ENCODE measurements around the gene PRKCH.
"Not testable (repeated sequence)": the region's sequence is repeated elsewhere in the genome, so short reads cannot be mapped to it uniquely, and the experiment has no call there.

PRKCH gene

DNA sequence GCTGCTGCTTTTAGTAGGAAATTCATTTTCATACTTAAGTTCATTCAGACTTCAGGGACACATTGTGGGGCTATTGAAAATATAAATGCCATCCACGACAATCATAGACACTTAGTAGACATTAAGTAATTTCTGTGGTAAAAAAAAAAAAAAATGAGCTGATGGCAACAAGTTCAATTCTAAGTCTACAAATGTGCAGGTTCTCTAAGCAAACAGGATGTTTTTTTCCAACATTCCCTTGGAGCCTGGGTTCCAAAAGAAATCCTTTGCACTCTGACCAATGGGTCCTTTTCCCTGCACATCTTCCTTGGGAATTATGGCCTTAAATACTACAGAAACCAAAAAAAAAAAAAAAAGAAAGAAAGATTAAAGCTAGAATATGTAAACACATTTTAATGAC lies 198.4 kb downstream of the PRKCH start:
- no peak for DNase-seq

DNA sequence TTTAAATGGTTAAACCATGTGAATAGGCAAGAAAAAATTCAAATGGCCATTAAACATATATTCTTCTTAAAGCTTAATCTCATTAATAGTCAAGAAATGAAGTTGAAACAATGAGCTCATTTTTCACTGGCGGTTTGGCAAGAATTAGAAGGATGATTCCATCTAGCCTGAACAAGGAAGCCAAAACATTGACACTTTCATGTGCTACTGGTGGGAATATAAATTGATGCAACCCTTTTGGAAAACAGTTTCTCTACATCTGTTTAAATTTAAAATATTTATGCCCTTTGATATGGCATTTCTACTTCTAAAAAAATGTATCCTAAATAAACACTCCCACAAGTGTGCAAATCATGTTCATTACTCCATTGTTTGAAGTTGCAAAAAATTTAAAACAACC lies 199.2 kb downstream of the PRKCH start:
- DNase-seq = no peak

DNA sequence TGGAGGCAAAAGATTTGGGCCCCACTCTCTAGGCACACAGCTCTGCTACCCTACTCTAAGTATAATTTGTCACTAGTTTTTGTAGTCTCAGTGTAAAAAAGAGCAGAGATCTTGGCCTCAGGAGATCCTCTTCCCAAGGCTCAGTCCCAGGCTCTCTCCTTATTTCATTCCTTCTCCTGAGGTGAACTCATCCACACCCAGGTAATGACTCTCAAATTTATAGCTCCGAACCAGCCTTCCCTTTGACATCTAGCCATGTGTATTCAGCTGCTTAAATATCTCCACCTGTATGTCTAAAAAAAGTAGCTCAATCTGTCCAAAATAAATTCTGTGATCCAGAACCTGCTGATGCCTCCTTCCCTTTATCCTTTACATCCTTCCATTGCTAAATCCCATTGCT lies 200.4 kb downstream of the PRKCH start:
- no peak for DNase-seq

DNA sequence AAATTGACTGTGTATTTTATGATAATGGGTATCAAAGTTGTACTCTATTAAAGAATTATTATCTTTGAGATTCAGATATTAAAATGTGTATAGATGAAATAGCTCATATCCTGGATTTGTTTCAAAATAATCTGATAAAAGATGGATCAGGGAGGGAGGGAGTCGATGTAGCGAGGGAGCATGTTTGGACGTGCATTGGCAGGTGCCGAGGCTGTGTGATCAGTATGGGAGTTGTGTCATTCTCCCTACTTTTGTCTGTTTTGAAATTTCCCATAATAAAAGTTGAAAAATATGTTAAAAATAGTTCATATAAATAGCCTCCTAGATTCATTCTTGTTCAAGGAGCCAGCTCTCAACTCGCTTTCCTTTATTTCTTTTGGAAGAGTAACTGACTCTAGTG lies 202.4 kb downstream of the PRKCH start:
- DNase-seq = no peak

DNA sequence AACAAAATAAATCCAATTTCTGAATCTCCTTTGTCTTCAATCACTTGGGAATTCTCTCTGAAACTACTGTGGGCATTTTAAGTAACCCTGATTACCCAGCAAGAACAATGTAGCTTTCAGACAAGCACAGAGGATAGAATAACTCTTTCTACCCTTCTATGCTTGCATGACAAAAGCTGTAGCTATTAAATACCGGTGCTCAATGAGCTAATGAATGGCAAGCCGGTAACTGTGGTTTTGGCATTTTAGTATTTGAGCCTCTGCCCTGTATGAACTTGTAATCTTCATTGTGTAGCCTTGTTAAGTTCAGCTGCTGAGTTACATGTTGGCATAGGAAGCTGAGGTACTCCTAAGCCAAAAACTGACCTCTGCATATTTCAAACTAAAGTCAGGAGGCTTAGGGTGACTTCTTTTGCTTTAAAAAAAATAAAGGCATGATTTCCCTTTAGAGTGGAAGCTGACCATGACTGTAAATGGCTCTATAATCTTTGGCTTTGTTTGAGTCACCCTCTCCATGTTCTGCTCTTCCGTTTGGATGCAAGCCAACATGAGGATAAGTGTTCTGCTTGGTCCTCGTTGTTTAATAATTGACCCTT lies 202.9 kb downstream of the PRKCH start:
- DNase-seq = no peak

DNA sequence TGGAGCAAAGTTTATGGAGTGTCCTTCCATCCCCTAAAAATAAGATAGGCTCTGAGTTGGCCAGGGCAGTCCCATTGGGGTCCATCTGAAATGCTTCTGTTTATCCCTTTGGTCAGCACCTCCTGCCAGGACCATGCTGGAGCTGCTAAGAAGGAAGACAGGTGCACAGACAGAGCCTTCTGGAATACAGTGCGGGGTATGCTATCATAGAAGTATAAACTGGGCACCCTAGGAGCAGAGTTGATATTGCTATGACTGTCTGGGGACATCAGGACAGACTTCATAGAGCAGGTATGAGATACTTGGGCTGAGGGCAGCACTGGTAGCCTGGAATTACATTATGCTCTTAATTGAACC lies 203.5 kb downstream of the PRKCH start:
- no peak for DNase-seq

DNA sequence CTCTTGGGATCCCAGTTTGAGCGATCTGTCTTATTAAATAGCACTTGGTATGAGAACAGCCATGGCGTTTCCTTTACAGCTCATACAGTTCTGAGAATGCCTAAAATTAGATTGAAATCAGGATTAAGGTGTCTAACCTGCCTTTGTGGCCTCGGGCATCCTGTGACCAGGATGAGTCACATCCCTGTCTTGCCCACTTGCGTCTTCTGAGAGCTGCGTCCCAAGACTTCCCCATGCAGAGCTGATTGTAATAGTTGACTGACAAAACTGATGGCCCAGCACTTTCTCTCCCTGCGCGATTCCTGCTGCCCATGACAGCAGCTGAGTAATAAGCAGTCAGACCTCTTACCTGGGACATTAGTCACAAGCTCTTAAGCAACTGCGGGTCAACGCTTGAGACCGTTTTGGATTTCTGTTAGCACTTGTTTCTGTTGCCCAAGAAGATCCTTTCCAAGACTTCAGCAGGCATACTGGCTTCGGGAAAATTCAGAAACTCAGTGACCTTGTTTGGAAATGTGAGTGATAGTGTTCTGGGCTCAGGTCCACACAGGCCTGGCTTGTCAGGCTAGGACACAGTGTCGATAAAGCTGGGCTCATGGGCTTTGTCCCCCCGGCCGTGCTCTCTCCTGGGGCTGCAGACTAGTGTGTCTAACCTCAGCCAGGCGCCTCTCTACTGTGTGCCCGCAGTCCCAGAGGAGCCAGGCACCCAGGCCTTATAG lies 204.1 kb downstream of the PRKCH start:
- DNase-seq = no peak

DNA sequence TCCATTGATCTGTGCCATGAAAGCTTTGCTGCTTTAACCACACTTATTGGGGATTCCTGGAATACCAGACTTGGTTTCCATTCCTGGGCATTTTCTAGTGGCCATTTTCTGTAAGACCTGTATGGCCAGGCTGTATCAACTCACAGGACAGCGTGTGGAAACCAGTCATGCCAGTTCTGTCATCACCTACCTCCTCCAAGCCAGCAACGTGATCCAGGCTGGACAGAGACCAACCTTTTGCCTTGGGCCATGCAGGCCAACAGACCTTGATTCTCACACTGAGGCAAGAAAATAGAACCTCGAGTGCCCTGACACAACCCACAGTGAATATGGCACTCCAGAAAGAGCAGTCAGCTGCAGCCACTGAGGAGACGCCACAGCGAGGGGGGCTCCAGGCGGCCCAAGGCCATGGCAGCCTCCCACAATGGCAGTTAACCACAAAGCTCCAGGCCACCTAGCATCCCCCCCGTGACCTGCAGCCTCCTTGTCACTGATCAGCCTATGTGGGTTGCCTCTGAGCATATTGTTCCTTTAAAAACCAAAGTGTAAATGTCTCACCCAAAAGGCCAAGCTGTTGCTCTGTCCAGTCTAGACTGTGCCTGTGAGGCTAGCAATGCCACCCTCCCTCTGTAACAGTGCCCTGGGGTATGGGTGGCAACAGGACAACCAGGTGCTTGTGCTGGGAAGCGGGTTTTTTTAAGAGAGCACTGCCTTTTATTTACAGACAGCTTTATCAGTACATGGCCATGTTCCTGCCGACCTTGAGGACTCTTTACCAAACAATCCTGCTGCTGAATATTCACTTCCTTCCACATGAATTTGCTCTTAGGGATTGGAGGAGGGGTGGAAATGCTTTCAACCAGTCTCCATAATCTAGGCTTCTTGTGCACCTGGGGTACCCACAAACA lies 205.3 kb downstream of the PRKCH start:
- DNase-seq = no peak

DNA sequence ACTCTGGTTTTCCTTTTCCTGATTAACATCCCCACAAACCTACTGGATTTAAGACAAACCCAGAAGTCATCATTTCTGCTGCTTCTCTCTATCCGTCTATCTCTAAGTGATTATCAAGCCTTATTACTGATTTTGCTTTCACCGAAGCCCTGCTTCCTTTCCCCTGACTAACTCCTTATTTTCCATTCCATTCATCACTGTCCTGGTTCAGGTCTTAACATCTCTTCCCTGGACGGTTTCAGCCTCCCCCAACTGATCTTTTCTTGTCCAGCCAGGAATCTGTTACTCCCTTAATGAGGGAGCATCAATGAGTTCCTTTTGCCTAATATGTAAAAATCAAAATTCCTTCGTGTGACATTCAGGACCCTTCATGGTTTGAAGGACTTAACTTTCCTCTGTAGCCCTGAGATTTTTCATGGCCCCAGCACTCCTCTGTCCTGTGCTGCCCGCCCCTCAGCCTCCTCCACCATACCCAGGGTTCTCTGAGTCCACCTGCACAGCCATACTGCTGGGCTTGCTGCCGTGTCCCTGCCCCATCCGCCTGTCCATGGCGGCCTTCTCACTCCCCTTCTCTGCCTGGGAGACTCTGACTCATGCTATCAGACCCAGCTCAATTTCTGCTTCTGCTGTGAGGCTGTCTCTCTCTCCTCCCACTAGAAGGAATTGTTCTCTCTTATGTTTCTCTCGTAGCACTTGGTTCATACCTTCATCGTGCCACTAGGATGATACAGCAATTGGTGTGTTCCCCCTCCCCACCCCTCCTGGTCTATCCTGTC lies 206.1 kb downstream of the PRKCH start:
- no peak for DNase-seq

DNA sequence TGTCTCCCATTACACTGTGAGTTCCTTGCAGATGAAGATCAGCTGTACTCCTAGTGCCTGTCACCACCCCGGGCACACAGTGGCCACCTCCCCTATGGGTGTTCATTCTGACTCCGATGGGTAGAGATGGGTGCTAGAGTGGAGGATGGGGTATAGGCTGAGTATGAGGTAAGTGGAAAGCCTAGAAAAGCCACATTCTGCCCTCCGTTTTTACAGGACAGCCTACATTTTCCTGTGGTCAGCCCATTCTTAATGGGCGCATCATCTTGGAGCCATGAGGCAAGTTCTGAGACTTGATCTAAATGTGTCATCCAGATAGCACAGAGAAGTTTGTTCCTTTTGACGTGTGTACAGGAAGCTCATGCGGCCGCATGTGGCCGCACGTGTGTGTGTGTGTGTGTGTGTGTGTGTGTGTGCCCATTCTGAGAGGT lies 207.2 kb downstream of the PRKCH start:
- no peak for DNase-seq

DNA sequence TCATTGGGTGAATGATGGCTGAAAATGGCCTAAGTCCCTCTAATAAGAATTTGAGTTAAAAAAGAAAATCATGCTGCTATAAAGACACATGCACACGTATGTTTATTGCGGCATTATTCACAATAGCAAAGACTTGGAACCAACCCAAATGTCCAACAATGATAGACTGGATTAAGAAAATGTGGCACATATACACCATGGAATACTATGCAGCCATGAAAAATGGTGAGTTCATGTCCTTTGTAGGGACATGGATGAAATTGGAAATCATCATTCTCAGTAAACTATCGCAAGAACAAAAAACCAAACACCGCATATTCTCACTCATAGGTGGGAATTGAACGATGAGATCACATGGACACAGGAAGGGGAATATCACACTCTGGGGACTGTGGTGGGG lies 208.0 kb downstream of the PRKCH start:
- DNase-seq = not testable (repeated sequence)

DNA sequence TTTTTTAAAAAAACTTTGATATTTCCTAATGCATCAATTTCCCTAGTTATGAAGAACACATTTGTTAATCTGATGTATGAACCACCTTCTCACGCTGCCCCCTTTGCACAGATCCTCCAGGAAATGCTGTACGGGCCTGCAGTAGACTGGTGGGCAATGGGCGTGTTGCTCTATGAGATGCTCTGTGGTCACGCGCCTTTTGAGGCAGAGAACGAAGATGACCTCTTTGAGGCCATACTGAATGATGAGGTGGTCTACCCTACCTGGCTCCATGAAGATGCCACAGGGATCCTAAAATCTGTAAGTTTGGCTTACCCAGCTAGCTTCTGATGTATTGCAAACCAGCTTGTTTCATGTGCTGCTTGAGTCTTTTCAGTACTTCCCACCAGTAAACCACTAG lies 208.9 kb downstream of the PRKCH start:
- DNase-seq = no peak

DNA sequence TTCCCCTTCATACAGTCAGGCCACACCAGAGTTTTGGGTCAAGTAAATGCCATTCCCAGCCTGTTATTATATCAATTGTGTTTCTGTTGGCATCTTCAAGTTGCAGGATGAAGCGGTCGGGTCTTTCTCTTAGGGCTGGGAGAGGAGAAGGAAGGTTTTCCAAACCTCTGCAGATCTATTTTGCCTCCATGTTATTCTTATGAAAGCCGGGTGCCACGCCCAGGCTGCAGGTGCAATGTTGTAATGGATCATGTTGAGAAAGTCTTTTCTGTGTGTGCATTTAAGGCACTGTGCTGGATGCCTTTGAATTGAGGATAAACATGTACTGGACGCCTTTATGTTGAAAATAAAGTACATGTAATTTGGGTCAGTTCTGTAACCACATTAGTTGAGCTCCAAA lies 209.5 kb downstream of the PRKCH start:
- no peak for DNase-seq

DNA sequence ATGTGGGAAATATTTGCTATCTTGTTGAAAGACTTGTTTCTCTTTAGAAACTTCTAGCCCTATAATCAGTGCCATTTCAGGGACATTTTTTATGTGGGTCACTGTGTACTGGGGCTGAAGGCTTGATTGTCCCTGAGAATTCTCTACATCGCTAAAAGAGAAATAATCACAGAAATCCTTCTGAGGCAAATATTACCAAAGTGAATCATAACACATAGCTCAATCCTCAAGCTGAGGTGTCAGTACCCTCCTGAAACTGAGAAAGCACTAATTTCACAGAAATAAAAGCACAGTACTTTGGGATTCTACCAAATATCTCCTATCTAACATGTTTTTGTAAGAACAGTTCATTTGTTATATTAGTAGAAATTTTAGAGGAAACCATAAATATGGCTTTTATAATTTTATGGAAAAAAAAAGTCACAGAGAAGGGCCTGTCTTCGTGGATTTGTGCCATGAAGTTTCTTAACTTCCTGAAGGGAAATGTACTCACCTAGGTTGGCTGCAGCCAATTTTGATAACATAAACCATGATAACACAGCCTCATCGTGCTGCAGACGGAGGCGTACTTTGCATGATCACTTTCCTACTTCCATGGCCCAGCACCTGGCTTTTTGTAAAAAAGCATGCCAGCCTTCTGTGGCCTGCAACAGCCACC lies 210.2 kb downstream of the PRKCH start:
- no peak for DNase-seq

DNA sequence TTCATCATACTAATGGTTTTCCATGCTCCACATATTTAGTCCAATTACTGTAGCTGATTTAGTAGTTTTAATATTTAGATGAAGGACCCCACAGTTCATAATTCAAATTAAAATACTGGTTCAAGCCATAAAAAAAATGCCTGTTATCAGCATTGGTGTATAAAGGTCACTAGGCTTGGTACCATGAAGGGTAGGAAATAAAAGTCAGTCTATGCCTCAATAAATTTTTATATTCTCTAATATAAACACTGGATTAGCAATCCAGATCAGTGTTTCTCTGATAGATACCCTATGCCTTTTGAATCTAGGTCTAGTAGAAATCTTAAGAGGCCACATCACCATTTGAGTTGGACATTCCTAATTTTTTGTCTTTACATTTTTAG lies 210.7 kb downstream of the PRKCH start:
- DNase-seq = no peak

DNA sequence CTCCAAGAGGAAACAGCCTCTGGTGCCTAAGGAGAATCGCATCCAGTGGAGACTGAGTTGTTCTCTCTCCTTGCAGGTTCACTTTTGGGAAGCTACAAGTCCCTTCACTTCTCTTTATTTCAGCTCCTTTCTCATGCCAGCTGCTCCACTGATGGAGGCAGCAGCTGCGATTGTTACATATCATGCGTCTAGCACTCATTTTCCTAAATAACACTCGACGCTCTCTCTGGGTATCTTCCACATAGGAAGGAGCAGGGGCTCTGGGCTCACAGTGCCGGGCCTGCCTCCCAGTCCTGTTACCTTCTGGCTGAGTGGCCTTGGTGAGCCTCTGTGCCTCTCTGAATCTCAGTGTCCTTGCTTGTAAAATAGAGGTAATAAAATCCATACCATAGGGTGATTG lies 211.4 kb downstream of the PRKCH start:
- DNase-seq = no peak

DNA sequence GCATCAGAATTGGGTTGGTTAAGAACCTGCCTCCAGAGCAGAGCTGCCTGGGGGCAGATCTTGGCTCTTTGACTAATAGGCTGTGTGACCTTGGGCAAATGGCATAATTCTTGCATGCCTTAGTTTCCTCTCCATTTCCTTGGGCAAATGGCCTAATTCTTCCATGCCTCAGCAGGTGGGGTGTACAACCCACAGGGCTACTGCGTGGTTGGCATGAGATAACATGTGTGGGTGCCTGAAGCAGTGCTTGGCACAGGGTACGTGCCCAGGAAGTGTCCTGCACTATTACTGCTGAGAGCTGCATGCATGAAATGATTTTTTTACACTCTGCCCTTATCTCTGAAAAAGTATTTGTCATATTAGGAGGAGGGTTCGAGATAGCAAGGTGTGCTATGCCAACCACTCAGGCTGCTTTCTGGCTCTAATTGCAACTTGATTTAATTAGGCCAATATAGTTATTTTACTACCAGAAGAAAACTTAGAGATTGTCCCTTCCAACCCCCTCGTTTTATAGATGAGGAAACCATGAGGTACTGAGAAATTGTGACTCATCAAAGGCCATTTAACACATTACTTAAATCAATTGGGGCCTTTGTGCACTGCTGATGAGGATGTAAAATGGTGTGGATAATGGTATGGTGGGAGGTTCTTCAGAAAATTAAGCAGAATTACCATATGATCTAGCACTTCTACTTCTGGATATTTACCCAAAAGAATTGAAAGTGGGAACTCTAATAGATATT lies 212.3 kb downstream of the PRKCH start:
- DNase-seq = no peak

DNA sequence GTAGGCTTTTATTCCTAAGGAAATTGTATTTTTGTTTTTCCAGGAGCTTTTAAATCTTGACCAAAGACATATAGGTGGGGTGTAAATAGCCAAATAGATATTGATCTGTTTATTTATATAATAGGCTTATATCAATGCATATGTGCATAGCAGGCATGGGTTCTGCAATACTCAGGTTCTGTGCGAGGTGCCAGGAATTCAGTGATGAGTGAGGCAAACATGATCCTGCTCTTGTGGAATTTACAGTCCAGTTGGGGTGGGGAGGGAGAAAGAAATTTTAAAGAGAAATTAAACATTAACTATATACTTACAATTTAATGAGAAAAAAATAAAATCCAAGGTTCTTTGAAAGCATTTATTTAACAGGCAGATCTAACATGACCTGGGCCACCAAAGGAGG lies 213.7 kb downstream of the PRKCH start:
- no peak for DNase-seq

DNA sequence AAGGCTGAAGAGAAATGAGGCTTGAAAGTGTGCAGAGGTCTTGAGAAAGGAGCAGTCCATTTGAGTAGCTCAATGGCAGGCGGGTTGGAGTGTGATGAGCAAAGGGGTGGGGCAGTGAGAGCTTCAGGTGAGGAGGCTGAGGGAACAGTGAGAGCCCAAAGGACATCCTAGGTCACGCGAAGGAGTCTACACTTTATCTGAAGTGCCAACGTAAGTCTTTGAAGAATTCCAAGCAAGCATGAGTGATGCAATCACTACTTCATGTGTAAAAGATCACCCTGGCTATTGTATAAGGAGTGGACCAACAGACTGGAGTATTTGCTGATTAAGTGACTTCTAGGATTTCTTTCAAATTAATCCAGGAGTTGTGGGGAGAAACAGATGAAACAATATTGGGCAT lies 214.1 kb downstream of the PRKCH start:
- DNase-seq = no peak

DNA sequence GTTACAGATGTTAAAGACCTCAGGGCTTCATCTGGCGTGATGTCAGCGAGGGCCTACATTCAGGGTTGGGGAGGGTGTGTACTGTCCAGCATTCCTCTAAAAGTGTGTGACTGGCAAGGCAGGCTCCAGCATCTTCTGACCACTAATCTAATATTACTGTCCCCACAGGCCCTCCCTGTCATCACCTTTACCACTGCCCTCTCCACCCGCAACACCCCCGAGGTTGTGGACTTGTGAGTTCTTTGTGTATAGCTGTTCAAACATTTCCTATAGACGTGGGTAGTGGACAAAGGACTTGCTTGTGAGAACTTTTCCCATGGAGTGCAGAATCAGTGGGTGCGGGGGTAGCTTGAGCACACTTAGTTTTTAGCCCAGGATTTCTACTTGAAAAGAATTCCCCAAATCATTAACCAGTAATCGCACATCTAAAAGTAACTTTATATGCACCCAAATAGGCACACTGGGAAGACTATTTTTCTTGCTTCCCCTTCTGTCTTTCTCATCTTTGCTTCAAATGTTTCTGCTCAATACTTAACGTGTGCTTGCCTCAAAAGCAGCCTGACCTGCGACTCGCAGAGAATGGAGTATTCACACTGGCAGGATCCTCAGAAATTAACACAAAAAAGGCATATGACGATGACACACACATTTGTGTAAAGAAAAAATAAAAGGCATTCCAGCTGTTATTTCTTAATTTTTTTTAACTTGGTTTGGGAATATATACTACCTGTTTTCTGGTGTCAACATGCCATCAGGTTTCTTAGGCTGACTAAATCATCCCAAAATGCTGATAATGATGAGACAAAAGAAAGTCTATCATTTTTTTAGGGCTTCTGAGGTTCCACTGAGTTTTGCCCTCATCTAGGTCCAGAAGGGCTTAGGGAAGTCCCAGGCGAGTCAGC lies 215.5 kb downstream of the PRKCH start:
- no peak for DNase-seq
